Liver (tissue), 9 donors: ENCODE measurements around the gene AKIRIN1. TPM values are rescaled to one million over a fixed set of nuclear protein-coding genes. Genes with fewer than 3 reads are reported as not detected.

Source experiments
- DNase-seq: peaks from one replicate; pipeline ENCODE4 v3.0.0-alpha.2; 2017; ENCODE audit warnings: low spot score
- H3K27ac ChIP-seq, 2 donors: one replicate each; pipeline ENCODE4 v1.7.0; 2013; ENCODE audit warnings: inconsistent platforms in 2 of 2, low read length in 2 of 2, control low read depth in 1 of 2, low read depth in 1 of 2, mild to moderate bottlenecking in 1 of 2
- H3K27me3 ChIP-seq, 4 donors: one replicate each; pipeline versions ENCODE4 v1.6.1 to v1.7.0; 2013; ENCODE audit warnings: low read length in 3 of 4, inconsistent platforms in 1 of 4, mild to moderate bottlenecking in 1 of 4, moderate library complexity in 1 of 4; ENCODE audit not compliant: control insufficient read depth in 4 of 4, insufficient read depth in 4 of 4
- H3K36me3 ChIP-seq, 4 donors: one replicate each; pipeline versions ENCODE4 v1.6.1 to v1.7.0; 2013; ENCODE audit warnings: low read length in 3 of 4, mild to moderate bottlenecking in 3 of 4, low read depth in 1 of 4, moderate library complexity in 1 of 4; ENCODE audit not compliant: control insufficient read depth in 4 of 4, insufficient read depth in 3 of 4
- H3K4me1 ChIP-seq, 4 donors: one replicate each; pipeline versions ENCODE4 v1.6.1 to v1.7.0; 2013; ENCODE audit warnings: low read length in 3 of 4, mild to moderate bottlenecking in 3 of 4, moderate library complexity in 1 of 4; ENCODE audit not compliant: control insufficient read depth in 4 of 4, insufficient read depth in 4 of 4
- H3K4me3 ChIP-seq, 3 donors: one replicate each; pipeline versions ENCODE4 v1.6.1 to v1.7.0; 2013; ENCODE audit warnings: low read length in 3 of 3, control low read depth in 1 of 3, low read depth in 1 of 3, mild to moderate bottlenecking in 1 of 3
- H3K9ac ChIP-seq, 2 donors: one replicate each; pipeline ENCODE4 v1.7.0; 2013; ENCODE audit warnings: low read length in 2 of 2, mild to moderate bottlenecking in 2 of 2, moderate library complexity in 2 of 2, control low read depth in 1 of 2, low read depth in 1 of 2
- H3K9me3 ChIP-seq, 4 donors: one replicate each; pipeline versions ENCODE4 v1.6.1 to v1.7.0; 2013; ENCODE audit warnings: low read length in 3 of 4; ENCODE audit not compliant: control insufficient read depth in 4 of 4
- EGR1 ChIP-seq, 2 donors: IDR thresholded peaks; 2 replicates each; pipeline ENCODE4 v1.6.1; 2016 to 2018; ENCODE audit warnings: antibody characterized with exemption in 2 of 2, low read depth in 2 of 2
- FOXA1 ChIP-seq: IDR thresholded peaks from 2 replicates; pipeline ENCODE4 v1.6.1; 2016; ENCODE audit warnings: antibody characterized with exemption
- FOXA2 ChIP-seq: IDR thresholded peaks from 2 replicates; pipeline ENCODE4 v1.6.1; 2016; ENCODE audit warnings: antibody characterized with exemption
- GABPA ChIP-seq, 2 donors: IDR thresholded peaks in 1 of 2; conservative IDR thresholded peaks in 1 of 2; 2 replicates each; pipeline ENCODE4 v1.6.1; 2016; ENCODE audit warnings: antibody characterized with exemption in 2 of 2, mild to moderate bottlenecking in 1 of 2, moderate library complexity in 1 of 2
- HNF4A ChIP-seq, 2 donors: conservative IDR thresholded peaks; 2 replicates each; pipeline ENCODE4 v1.6.1; 2016; ENCODE audit warnings: antibody characterized with exemption in 2 of 2, mild to moderate bottlenecking in 2 of 2
- HNF4G ChIP-seq: IDR thresholded peaks from 2 replicates; pipeline ENCODE4 v1.6.1; 2016; ENCODE audit warnings: antibody characterized with exemption
- JUND ChIP-seq, 2 donors: IDR thresholded peaks; 2 replicates each; pipeline ENCODE4 v1.6.1; 2016; ENCODE audit warnings: antibody characterized with exemption in 2 of 2
- NR2F2 ChIP-seq: IDR thresholded peaks from 2 replicates; pipeline ENCODE4 v1.6.1; 2016; ENCODE audit warnings: antibody characterized with exemption
- RAD21 ChIP-seq, 2 donors: IDR thresholded peaks; 2 replicates each; pipeline ENCODE4 v1.6.1; 2016; ENCODE audit warnings: antibody characterized with exemption in 2 of 2, mild to moderate bottlenecking in 2 of 2
- RXRA ChIP-seq, 2 donors: IDR thresholded peaks; 2 replicates each; pipeline ENCODE4 v1.6.1; 2017 to 2018; ENCODE audit warnings: antibody characterized with exemption in 2 of 2, mild to moderate bottlenecking in 1 of 2
- SP1 ChIP-seq: IDR thresholded peaks from 2 replicates; pipeline ENCODE4 v1.6.1; 2018; ENCODE audit warnings: antibody characterized with exemption, mild to moderate bottlenecking
- TAF1 ChIP-seq: conservative IDR thresholded peaks from 2 replicates; pipeline ENCODE4 v1.6.1; 2016; ENCODE audit warnings: antibody characterized with exemption, mild to moderate bottlenecking
- YY1 ChIP-seq: IDR thresholded peaks from 2 replicates; pipeline ENCODE4 v1.6.1; 2016; ENCODE audit warnings: antibody characterized with exemption, mild to moderate bottlenecking
- WGBS: extraction: QIAGEN DNeasy Blood & Tissue Kit; methylation state at CpG from one replicate; pipeline ENCODE4 v1.1.7; 2013; 5-methylcytosine and 5-hydroxymethylcytosine counted together
- polyA plus RNA-seq, 2 donors: library from polyadenylated mRNA; stranded (reverse) in 1 of 2; unstranded in 1 of 2; fragments of 200-250 nt in 1 of 2; fragments of >200 nt in 1 of 2; fragmentation: Nextera tagmentation in 1 of 2; extraction: Ambion mirVana in 1 of 2; gene quantifications; one replicate each; pipeline versions ENCODE4 v1.2.1 to v1.2.3, GENCODE V29; 2013 to 2015
- total RNA-seq, 2 donors: library from RNA; depleted of rRNA; stranded (reverse); fragments of >200 nt; gene quantifications; one replicate each; pipeline ENCODE4 v1.2.3, GENCODE V29; 2014
- TF ChIP-seq, protein P1 (sequence below): IDR thresholded peaks from 2 replicates; pipeline ENCODE4 v1.6.1; 2016; ENCODE audit warnings: antibody characterized with exemption, mild to moderate bottlenecking
- TF ChIP-seq, protein P2 (sequence below): IDR thresholded peaks from 2 replicates; pipeline ENCODE4 v1.6.1; 2016; ENCODE audit warnings: antibody characterized with exemption
- TF ChIP-seq, protein P3 (sequence below): IDR thresholded peaks from 2 replicates; pipeline ENCODE4 v1.6.1; 2016; ENCODE audit warnings: antibody characterized with exemption
- TF ChIP-seq, protein P4 (sequence below): IDR thresholded peaks from 2 replicates; pipeline ENCODE4 v1.6.1; 2016; ENCODE audit warnings: antibody characterized with exemption
- donor health status: healthy.
- donor health status: healthy.
- donor health status: healthy.
- donor health status: healthy.
- donor health status: healthy.

AKIRIN1 gene
- total and polyA plus RNA-seq, 4 donors = 18.2 to 52.4 (median 26.8) TPM

DNA sequence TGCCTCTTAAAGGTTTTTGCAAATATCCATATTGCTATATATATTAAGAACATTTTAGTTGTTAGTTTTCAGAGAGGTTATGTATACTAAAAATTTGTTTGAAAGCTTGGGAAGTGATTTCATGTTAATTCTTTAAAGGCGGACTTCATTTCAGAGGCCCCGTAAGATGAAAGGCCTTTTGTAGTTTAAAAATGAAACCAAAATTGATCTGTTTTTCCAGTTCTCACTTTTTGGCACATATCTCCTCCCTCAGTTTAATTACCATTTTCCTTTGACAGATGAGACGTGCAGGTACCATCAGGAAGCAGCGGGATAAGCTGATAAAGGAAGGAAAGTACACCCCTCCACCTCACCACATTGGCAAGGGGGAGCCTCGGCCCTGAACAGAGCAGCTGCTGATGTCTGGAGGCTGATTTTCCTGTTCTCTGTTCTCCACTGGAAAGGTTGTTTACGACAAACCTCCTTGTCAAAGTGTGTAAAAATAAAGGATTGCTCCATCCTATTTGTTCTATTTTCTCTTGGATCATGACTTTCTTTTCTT is 43.1 kb downstream of the AKIRIN1 start:
- Histone ChIP-seq H3K4me1 (no peaks in the 10 kb centered on the region), H3K27ac (no peak overlapping the region), H3K27me3 (no peaks in the 10 kb centered on the region), H3K9ac (no peak overlapping the region), H3K4me3 (no peak overlapping the region), H3K9me3 (no peaks in the 10 kb centered on the region), H3K36me3 (peaks cover 11 to 53% (median 37%) of the 10 kb centered on the region in 4 donors)
- TF ChIP-seq, protein P1, sequence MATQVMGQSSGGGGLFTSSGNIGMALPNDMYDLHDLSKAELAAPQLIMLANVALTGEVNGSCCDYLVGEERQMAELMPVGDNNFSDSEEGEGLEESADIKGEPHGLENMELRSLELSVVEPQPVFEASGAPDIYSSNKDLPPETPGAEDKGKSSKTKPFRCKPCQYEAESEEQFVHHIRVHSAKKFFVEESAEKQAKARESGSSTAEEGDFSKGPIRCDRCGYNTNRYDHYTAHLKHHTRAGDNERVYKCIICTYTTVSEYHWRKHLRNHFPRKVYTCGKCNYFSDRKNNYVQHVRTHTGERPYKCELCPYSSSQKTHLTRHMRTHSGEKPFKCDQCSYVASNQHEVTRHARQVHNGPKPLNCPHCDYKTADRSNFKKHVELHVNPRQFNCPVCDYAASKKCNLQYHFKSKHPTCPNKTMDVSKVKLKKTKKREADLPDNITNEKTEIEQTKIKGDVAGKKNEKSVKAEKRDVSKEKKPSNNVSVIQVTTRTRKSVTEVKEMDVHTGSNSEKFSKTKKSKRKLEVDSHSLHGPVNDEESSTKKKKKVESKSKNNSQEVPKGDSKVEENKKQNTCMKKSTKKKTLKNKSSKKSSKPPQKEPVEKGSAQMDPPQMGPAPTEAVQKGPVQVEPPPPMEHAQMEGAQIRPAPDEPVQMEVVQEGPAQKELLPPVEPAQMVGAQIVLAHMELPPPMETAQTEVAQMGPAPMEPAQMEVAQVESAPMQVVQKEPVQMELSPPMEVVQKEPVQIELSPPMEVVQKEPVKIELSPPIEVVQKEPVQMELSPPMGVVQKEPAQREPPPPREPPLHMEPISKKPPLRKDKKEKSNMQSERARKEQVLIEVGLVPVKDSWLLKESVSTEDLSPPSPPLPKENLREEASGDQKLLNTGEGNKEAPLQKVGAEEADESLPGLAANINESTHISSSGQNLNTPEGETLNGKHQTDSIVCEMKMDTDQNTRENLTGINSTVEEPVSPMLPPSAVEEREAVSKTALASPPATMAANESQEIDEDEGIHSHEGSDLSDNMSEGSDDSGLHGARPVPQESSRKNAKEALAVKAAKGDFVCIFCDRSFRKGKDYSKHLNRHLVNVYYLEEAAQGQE = no peak
- TF ChIP-seq HNF4G (no peak), YY1 (no peak), TAF1 (no peak), NR2F2 (no peak), JUND (IDR thresholded peaks at IDR 0.05) (no peak), FOXA1 (no peak), RXRA (IDR thresholded peaks at IDR 0.05) (no peak), HNF4A (conservative IDR thresholded peaks at IDR 0.05) (no peak), EGR1 (IDR thresholded peaks at IDR 0.05; ENCODE audit: low read depth in 2 of 2) (no peak)
- TF ChIP-seq, protein P2, sequence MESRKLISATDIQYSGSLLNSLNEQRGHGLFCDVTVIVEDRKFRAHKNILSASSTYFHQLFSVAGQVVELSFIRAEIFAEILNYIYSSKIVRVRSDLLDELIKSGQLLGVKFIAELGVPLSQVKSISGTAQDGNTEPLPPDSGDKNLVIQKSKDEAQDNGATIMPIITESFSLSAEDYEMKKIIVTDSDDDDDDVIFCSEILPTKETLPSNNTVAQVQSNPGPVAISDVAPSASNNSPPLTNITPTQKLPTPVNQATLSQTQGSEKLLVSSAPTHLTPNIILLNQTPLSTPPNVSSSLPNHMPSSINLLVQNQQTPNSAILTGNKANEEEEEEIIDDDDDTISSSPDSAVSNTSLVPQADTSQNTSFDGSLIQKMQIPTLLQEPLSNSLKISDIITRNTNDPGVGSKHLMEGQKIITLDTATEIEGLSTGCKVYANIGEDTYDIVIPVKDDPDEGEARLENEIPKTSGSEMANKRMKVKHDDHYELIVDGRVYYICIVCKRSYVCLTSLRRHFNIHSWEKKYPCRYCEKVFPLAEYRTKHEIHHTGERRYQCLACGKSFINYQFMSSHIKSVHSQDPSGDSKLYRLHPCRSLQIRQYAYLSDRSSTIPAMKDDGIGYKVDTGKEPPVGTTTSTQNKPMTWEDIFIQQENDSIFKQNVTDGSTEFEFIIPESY = no peak
- TF ChIP-seq, protein P3, sequence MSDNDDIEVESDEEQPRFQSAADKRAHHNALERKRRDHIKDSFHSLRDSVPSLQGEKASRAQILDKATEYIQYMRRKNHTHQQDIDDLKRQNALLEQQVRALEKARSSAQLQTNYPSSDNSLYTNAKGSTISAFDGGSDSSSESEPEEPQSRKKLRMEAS = no peak
- 78% methylated on average over 6 of the region's 6 CpGs for WGBS
- no peak for DNase-seq

DNA sequence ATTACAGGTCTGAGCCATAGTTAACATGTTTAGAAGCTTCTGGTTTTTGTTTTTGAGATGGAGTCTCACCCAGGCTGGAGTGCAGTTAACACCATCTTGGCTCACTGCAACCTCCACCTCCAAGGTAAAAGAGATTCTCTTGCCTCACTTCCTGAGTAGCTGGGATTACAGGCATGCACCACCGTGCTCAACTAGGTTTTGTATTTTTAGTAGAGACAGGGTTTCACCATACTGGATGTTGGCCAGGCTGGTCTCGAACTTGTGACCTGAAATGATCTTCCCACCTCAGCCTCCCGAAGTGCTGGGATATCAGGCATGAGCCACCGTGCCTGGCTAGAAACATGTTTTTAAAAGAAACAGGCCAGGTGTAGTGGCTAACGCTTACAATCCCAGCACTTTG is 45.6 kb downstream of the AKIRIN1 start:
- Histone ChIP-seq H3K4me3 (no peak overlapping the region), H3K4me1 (no peaks in the 10 kb centered on the region), H3K36me3 (peaks cover 9 to 46% (median 29%) of the 10 kb centered on the region in 4 donors), H3K9ac (no peak overlapping the region), H3K9me3 (no peaks in the 10 kb centered on the region), H3K27me3 (no peaks in the 10 kb centered on the region), H3K27ac (no peak overlapping the region)
- DNase-seq = no peak
- TF ChIP-seq GABPA (IDR thresholded peaks at IDR 0.05 in 1 of 2, conservative IDR thresholded peaks at IDR 0.05 in 1 of 2) (no peak), HNF4A (conservative IDR thresholded peaks at IDR 0.05) (no peak), HNF4G (no peak), FOXA1 (no peak), TAF1 (no peak), RXRA (IDR thresholded peaks at IDR 0.05) (no peak), RAD21 (IDR thresholded peaks at IDR 0.05) (no peak), SP1 (no peak), FOXA2 (no peak), JUND (IDR thresholded peaks at IDR 0.05) (no peak), EGR1 (IDR thresholded peaks at IDR 0.05; ENCODE audit: low read depth in 2 of 2) (no peak), YY1 (no peak), NR2F2 (no peak)
- TF ChIP-seq, protein P1 = no peak
- TF ChIP-seq, protein P3 = no peak
- TF ChIP-seq, protein P4, sequence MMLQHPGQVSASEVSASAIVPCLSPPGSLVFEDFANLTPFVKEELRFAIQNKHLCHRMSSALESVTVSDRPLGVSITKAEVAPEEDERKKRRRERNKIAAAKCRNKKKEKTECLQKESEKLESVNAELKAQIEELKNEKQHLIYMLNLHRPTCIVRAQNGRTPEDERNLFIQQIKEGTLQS = no peak
- TF ChIP-seq, protein P2 = no peak
- 82% methylated on average over 5 of the region's 5 CpGs for WGBS
